Fibroblast of skin of scalp (primary cell): ENCODE data around the gene ERC2. TPM values are rescaled to one million over a fixed set of nuclear protein-coding genes. Genes with fewer than 3 reads are reported as not detected.
"Not testable (repeated sequence)": the region's sequence is repeated elsewhere in the genome, so short reads cannot be mapped to it uniquely, and the experiment has no call there.

Source experiments
- DNase-seq: peaks from one replicate; pipeline ENCODE4 v3.0.0-alpha.2; 2013
- polyA plus RNA-seq, 2 experiments: library from polyadenylated mRNA; unstranded; fragments of 120-200 nt; gene quantifications; one replicate each; pipeline ENCODE4 v1.2.1, GENCODE V29; 2013; ENCODE audit not compliant: insufficient read length in 2 of 2

Gene ERC2
- 0.19 TPM for polyA plus RNA-seq (2013, experiment 1 of 2; ENCODE audit: insufficient read length)
- 0.06 TPM for polyA plus RNA-seq (2013, experiment 2 of 2; ENCODE audit: insufficient read length)

DNA sequence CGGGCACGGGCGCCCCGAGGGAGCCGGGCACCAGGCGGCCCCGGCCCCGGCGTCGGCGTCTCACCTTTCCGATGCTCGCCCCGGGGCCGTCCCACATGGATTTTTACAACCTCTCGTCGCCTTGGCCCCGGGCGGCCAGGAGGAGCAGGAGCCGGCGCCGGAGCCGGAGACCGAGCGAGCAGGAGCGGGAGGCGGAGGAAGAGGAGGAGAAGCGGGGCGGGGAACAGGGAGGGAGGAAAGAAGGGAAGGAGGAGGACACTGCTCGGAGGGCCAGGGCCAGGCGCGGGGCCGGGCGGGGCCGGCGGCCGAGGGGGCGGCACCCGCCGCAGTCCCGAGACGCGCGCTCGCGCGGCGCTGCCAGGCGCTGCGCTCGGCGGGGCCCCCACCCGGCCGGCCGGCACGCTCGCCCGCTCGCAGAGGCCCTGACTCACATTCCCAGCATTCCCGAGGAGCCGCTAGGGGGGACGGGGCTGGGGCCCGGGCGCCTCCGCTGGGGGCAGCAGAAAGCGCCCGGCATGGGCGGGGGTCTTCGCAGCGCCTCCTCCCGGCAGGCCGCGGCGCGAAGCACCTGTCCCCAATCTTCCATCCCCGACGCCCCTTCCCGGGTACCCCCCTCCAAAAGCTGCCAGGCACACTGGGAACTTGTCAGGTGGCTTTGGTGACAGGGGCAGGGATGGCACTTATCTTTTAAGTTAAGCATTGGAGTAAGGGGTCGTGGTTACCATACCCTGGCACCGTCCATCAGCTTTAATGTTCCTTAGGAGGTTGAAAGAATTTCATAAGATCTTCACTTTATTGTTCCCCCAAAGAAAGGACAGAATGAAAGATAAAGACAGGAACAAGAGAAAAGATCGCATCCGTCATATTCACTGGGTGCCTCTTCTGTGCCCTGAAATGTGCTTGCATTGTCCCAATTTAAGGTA lies at the start of gene ERC2:
ERC2 (minus strand) TSS at position 284 of the 923 bp plus-strand sequence.
- DNase-seq = peak; percentile 42

DNA sequence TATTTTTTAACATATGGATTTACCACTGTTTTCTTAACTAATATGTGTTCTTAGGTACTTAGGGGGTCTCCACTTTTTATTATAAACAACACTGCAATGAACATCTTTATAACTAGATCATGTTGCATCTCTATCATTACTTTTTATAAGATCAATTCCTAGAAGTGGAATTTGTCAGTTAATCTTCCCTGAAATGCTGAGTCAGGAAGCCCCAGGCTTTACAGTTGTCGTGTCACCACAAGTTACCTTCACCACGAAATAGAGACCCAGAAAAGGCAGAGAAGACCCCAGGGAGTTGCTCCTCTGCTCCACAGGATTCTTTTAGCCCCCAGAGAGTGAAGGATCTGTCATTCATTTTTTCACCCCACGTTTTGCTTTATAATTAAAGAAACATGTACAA lies 34.5 kb upstream of the ERC2 start:
- no peak for DNase-seq

GRCh38 chr3:56496376-56496775 lies 28.1 kb upstream of the ERC2 start:
- not testable (repeated sequence) for DNase-seq

- peak; percentile 84 for DNase-seq
These were observed 26.5 kb upstream of the ERC2 start for GRCh38 chr3:56494679-56495322.

GRCh38 chr3:56491566-56491965 lies 23.3 kb upstream of the ERC2 start:
- no peak for DNase-seq

DNA sequence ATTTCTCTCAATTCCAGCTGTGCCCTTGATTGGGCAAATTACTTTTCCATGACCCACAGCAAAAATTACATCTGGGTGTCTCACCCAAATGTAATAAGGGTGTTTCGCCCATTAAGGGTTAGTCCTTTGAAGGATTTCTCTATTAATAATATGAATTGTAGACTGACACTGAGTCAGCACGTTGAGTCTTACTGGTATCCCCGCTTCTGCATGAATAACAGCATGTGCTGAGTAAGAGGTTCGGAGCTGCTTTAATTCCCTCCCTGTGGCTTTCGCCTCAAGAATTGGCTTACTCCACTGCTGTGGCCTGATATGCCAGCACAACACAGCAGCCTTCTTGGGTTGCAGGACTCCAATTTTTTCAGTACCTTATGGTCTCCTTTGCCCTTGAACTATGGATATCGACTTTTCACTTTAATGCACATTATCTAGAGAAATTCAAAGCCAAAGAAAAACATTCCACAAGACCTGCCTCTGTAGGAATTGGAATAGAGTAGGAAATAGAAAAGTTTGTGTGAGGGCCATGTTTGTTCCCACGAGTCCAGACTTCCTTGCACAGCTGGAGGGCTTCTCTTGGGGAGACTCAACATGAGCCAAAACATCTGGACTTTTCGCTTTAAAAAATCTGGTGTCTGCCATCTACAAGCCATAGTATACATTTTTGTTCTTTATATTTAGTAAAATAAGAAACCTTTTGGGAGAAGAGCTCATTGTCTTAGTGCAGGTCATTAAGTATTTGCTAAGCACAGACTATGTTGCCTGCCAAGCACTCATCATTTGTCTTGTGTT lies 20.7 kb upstream of the ERC2 start:
- DNase-seq = no peak

- DNase-seq = no peak
These were observed 16.3 kb upstream of the ERC2 start for GRCh38 chr3:56484525-56485032.

DNA sequence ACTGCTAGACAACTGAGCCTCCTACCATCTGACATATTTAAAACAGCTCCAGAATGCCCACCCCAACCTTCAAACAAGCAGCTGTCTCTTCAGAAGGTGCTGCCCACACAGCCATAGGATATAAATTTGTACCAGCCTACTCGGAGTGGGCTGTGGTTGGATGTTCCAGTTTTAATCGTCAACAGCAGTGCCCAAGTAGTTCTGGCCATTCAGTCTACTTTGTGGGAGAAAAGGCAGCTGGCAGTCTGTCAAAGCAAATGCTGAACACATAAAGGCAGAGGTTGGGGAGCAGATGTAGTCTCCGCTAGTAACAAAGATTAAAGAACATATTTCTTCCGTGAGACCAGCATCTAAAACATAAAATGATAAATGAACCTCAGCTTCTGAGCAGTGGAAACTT lies 15.9 kb upstream of the ERC2 start:
- no peak for DNase-seq

DNA sequence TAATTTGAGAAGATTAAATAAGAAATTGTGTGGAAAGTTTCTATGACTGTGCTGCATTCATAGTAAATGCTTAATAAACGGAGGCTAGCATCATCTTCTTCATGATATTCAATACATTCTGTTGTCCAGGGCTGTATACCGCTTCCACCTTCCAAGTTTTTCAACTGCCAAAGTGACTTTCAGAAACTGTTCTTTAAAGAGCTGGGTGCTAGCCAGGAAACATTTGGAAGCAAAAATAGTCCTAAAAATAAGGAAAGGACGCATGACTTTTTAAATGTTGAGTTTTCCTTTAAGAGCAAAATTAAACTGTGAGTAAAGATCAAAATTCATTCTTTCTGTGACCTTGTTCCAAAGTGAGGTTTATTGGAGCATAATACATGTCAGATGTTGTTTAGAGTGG lies 9.4 kb upstream of the ERC2 start:
- DNase-seq = no peak

DNA sequence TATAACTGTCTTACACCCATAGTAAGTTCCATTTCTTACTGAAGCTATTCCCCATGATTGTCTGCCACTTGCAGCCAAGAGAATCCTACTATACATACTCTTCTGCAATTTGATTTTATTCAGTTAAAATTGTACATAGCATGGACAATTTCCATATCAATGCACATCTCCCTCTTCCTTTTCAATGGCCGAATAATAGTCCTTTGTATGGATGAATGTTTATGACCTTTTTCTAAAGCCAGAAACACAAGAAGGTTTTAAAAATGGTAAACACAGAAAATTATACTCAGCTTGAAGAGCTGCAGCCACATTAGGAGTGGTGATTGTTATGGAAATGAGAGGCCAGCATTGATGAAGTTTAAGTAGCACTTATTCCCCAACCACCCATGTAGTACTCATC lies 8.5 kb upstream of the ERC2 start:
- DNase-seq = no peak

GRCh38 chr3:56471771-56472170 lies 3.5 kb upstream of the ERC2 start:
- no peak for DNase-seq

- peak; percentile 2 for DNase-seq
These were observed 874 bp upstream of the ERC2 start for GRCh38 chr3:56469141-56469540.

DNA sequence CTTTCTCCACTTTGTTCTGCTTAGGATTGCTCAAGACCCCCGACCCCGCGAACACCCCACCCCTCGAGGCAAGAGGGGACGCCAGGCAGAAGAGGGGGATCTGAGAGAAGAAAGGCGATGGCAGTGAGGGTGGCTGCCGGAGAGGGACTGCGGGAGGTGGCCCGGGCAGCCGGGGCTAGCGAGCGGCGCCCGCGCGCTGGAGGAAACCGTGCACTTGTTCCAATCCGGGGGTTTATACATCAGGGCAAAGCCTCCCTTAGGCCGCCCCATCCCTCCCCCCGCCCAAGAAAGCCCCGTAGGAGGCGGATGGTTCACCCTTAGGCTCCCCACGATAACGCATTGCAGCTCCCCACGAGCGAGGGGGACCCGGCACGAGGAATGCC lies 475 bp downstream of the ERC2 start:
- DNase-seq = no peak

- DNase-seq = peak; percentile 46
These were observed 1.2 kb downstream of the ERC2 start for GRCh38 chr3:56467108-56467507.

GRCh38 chr3:56459719-56460118 lies 8.5 kb downstream of the ERC2 start:
- no peak for DNase-seq

DNA sequence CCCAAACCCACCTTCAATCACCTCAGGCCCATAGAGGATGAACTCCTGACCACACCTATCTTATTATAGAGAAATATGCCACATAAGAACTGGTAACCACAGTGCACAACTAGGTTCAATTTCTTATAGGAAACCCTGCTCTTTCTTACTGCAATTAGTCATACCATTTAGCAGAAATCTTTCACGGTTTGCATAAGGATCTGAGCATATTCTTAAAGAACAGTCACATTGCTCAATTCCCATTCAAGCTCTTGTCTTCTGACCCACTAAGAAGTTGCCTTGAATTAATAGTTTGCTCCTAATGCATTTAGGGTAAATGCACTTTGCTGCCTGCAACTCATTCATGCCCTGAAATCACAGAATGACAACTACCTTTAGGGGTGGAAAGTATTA lies 9.2 kb downstream of the ERC2 start:
- no peak for DNase-seq

DNA sequence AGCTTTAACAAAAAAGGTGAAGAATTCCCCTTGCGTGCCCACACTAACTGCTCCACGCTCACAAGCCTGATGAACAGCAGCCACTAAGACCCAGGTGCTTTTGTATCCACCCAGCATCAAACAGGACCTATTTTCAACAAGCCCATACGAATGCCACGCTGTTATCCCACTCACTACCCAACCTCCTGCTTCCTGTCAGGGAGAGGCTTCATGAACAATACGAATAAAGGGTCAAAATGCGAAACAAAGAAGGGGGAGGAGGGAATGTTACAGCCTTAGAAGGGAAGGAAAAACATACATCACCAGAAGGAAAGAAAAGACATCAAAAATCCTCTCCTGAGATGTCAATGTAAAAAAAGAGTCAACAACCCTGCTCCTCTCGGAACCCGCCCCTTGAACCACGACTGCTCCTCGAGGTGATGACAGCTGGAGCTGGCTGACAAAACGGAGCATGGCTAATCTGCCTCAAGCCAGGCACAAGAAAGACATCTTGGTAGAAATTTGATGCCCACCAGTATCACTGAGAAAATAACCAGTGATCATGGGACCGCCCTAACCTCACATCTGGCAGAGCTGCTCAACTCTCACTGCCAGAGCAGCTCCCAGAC lies 9.7 kb downstream of the ERC2 start:
- DNase-seq = no peak

- DNase-seq = no peak
These were observed 12.2 kb downstream of the ERC2 start for GRCh38 chr3:56456117-56456516.

DNA sequence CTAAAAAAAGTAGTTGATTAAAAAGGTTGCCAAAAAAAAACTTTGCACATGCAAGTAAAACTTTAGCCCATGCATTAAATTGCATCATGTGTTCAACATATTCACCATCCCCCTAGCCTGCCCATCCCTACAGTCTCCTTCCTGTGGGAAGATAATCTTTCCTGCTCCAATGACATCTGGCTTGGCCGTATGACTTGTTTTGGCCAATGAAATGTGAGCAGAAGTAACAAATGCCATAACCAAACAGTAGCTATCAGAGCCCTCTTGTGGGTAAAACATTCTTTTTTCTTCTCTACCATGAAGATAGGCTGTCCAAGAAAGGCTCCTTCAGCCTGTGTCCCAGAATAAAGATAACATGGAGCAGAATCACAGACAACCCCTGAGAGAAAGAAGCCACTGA lies 15.3 kb downstream of the ERC2 start:
- DNase-seq = no peak

GRCh38 chr3:56452085-56452484 lies 16.2 kb downstream of the ERC2 start:
- DNase-seq = no peak

DNA sequence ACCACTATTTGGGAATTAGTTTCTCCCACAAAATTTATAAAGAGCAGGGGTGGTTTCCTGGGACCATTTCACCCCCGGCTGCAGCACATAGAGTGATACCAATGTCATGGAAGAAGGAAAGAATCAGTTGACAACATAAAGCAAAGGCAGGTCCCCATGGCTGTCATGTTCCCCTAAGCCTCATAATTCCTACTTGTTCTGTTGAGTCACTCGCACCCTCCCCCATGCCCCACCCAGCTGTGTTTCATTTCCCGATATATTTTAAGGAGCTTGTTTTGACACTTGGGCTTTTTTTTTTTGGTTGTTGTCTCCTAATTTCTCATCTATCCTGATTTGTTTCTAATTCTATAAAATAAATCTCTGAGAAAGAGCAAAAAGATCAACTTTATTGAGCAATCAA lies 24.9 kb downstream of the ERC2 start:
- DNase-seq = no peak

GRCh38 chr3:56428667-56429066 lies 39.6 kb downstream of the ERC2 start:
- DNase-seq = no peak
